ENCODE measurements around the gene FHIT. TPM values are rescaled to one million over a fixed set of nuclear protein-coding genes. Genes with fewer than 3 reads are reported as not detected.

FHIT gene
- total RNA-seq, 1 experiment from 2014 or later, result 3.6 TPM

GRCh38 chr3:60228823-60229222 lies 1022.4 kb downstream of the FHIT start:
- Histone ChIP-seq H4K20me1 (ENCODE audit: low read length) (no peaks in the 10 kb centered on the region), H3K4me1 (ENCODE audit: insufficient read depth, low read length) (no peaks in the 10 kb centered on the region), H3K9me3 (ENCODE audit: low read length) (no peaks in the 10 kb centered on the region), H3K9me2 (replicated peaks; ENCODE audit: low read length) (no peaks in the 10 kb centered on the region), H3K27me3 (ENCODE audit: low read length) (0 out of 2 replicates have a peak, but pooled peaks cover 3% of the 10 kb centered on the region), H3K27ac (ENCODE audit: low read length) (no peak overlapping the region), H2AFZ (ENCODE audit: low read length) (no peak overlapping the region), H3K9ac (ENCODE audit: low read length) (no peak overlapping the region), H3K4me3 (ENCODE audit: low read length) (no peak overlapping the region), H3K36me3 (ENCODE audit: low read depth, low read length) (no peaks in the 10 kb centered on the region), H3K4me2 (ENCODE audit: low read length) (no peak overlapping the region), H3K79me2 (ENCODE audit: low read length) (no peaks in the 10 kb centered on the region), H3F3A (ENCODE audit: low read length, unreplicated experiment) (no peaks in the 10 kb centered on the region)
- TF ChIP-seq EZH2 (IDR thresholded peaks at IDR 0.05; ENCODE audit: low read length, unreplicated experiment) (no peak), EZH2phosphoT487 (IDR thresholded peaks at IDR 0.05; ENCODE audit: borderline replicate concordance, low read length) (no peak), CTCF (conservative IDR thresholded peaks at IDR 0.05; ENCODE audit: low read depth, low read length) (no peak)
- ChIA-PET POLR2A (ENCODE audit: unreplicated experiment) (no interaction called here), CTCF (no interaction called here)
- BruUV-seq (replicated peaks), result no TSS peak
- intact Hi-C loops (cut with micrococcal nuclease), result no loop called here
- ATAC-seq, result no peak
- no peak for DNase-seq

DNA sequence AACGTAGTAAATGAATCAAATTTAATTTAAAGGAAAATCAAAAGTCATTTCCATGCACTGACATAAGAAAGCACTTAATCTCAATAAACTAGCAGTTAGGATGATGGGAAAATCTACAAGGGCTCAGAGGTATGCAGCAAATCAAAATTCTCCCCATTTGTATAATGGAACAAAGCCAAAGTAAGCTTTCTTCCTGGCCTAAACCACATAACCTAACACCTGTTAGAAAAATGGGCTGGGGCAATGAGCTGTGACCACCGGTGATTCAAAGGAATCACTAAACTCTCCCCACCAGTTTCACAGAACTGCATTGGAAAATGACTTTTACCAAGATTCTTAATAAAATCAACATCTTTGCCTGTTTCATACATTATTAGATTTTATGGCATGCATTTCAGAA lies 1024.3 kb downstream of the FHIT start:
- no peak for ATAC-seq
- ChIA-PET CTCF (no interaction called here), POLR2A (ENCODE audit: unreplicated experiment) (no interaction called here)
- Histone ChIP-seq H3K27ac (ENCODE audit: low read length) (no peak overlapping the region), H3K36me3 (ENCODE audit: low read depth, low read length) (no peaks in the 10 kb centered on the region), H3K4me3 (ENCODE audit: low read length) (no peak overlapping the region), H3K9ac (ENCODE audit: low read length) (no peak overlapping the region), H3K27me3 (ENCODE audit: low read length) (0 out of 2 replicates have a peak, but pooled peaks cover 3% of the 10 kb centered on the region), H3K79me2 (ENCODE audit: low read length) (no peaks in the 10 kb centered on the region), H3K4me2 (ENCODE audit: low read length) (no peak overlapping the region), H3K9me2 (replicated peaks; ENCODE audit: low read length) (no peaks in the 10 kb centered on the region), H3F3A (ENCODE audit: low read length, unreplicated experiment) (no peaks in the 10 kb centered on the region), H4K20me1 (ENCODE audit: low read length) (no peaks in the 10 kb centered on the region), H2AFZ (ENCODE audit: low read length) (no peak overlapping the region), H3K9me3 (ENCODE audit: low read length) (no peaks in the 10 kb centered on the region), H3K4me1 (ENCODE audit: insufficient read depth, low read length) (no peaks in the 10 kb centered on the region)
- intact Hi-C loops (cut with micrococcal nuclease), result no loop called here
- no peak for TF ChIP-seq CTCF (conservative IDR thresholded peaks at IDR 0.05; ENCODE audit: low read depth, low read length)
- TF ChIP-seq EZH2 (IDR thresholded peaks at IDR 0.05; ENCODE audit: low read length, unreplicated experiment), result no peak
- DNase-seq, result no peak
- BruUV-seq (replicated peaks), result no TSS peak

DNA sequence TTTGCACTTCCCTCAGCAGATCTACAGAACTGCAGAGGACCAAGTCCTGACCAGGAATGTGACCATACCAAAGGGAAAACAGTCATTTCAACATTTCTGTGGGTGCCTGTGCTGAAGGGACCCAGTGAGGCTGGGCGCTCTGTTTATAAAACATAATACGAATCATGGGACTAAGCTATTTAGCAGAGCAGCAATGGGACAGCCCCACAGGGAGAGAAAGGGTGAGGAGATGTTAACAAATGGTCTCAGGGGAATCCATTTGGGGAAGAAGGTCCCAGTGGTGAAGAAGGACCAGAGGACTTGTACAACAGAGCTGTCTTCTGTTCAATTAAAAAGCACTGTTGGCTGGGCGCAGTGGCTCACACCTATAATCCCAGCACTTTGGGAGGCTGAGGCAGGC lies 1025.4 kb downstream of the FHIT start:
- no peaks in the 10 kb centered on the region for H3K9me2 ChIP-seq (replicated peaks; ENCODE audit: low read length)
- H3K9me3 ChIP-seq (ENCODE audit: low read length), result no peaks in the 10 kb centered on the region
- no peaks in the 10 kb centered on the region for H4K20me1 ChIP-seq (ENCODE audit: low read length)
- BruUV-seq (replicated peaks), result no TSS peak
- no peaks in the 10 kb centered on the region for H3K4me1 ChIP-seq (ENCODE audit: insufficient read depth, low read length)
- no peaks in the 10 kb centered on the region for H3K79me2 ChIP-seq (ENCODE audit: low read length)
- ATAC-seq, result no peak
- no peak overlapping the region for H3K4me3 ChIP-seq (ENCODE audit: low read length)
- DNase-seq, result no peak
- CTCF ChIA-PET, result no interaction called here
- no peak overlapping the region for H3K27ac ChIP-seq (ENCODE audit: low read length)
- no peak overlapping the region for H3K4me2 ChIP-seq (ENCODE audit: low read length)
- intact Hi-C loops (cut with micrococcal nuclease), result no loop called here
- H2AFZ ChIP-seq (ENCODE audit: low read length), result no peak overlapping the region
- H3K27me3 ChIP-seq (ENCODE audit: low read length), result 0 out of 2 replicates have a peak, but pooled peaks cover 3% of the 10 kb centered on the region
- no peaks in the 10 kb centered on the region for H3F3A ChIP-seq (ENCODE audit: low read length, unreplicated experiment)
- TF ChIP-seq EZH2phosphoT487 (IDR thresholded peaks at IDR 0.05; ENCODE audit: borderline replicate concordance, low read length) (no peak), CTCF (conservative IDR thresholded peaks at IDR 0.05; ENCODE audit: low read depth, low read length) (no peak), EZH2 (IDR thresholded peaks at IDR 0.05; ENCODE audit: low read length, unreplicated experiment) (no peak)
- POLR2A ChIA-PET (ENCODE audit: unreplicated experiment), result no interaction called here
- H3K36me3 ChIP-seq (ENCODE audit: low read depth, low read length), result no peaks in the 10 kb centered on the region
- H3K9ac ChIP-seq (ENCODE audit: low read length), result no peak overlapping the region

Data from PC-3 (cell line).